Adrenal gland (tissue), 5 donors: Measurements from ENCODE around the gene LCAT.

Experiments
- CTCF ChIP-seq, 6 experiments: fragments of 450-650 bp in 4 of 6; fragments of 200-600 bp in 2 of 6; sonication (generic) in 1 of 6; IDR thresholded peaks; 1 replicate in 5 of 6; 2 replicates in 1 of 6; pipeline versions ENCODE4 v1.5.1 to v1.8.0; 2016 to 2021; ENCODE audit warnings: antibody characterized with exemption in 6 of 6, mild to moderate bottlenecking in 2 of 6, moderate library complexity in 1 of 6
- POLR2A ChIP-seq, 2 donors: fragments of 450-650 bp; IDR thresholded peaks; one replicate each; pipeline ENCODE4 v1.6.1; 2017; ENCODE audit warnings: antibody characterized with exemption in 2 of 2, mild to moderate bottlenecking in 2 of 2, moderate library complexity in 1 of 2
- donor health status: DM: no; HTN: no; CAD: no.

- TF ChIP-seq CTCF (IDR thresholded peaks at IDR 0.05) (no peak), POLR2A (IDR thresholded peaks at IDR 0.05) (no peak)
Measured at GRCh38 chr16:67914758-67915495, 29.0 kb downstream of the LCAT start.
